ENCODE data around the gene CENPX. TPM values are rescaled to one million over a fixed set of nuclear protein-coding genes. Genes with fewer than 3 reads are reported as not detected.
A peak's percentile ranks its signal among the peaks of the same experiment; 100 is the strongest.

CENPX gene
- total and polyA plus RNA-seq, 2 of the 13 experiments (the other 11 are each of a cell fraction or from before 2014, with no cell fraction given), result 92.7 to 170 TPM

DNA sequence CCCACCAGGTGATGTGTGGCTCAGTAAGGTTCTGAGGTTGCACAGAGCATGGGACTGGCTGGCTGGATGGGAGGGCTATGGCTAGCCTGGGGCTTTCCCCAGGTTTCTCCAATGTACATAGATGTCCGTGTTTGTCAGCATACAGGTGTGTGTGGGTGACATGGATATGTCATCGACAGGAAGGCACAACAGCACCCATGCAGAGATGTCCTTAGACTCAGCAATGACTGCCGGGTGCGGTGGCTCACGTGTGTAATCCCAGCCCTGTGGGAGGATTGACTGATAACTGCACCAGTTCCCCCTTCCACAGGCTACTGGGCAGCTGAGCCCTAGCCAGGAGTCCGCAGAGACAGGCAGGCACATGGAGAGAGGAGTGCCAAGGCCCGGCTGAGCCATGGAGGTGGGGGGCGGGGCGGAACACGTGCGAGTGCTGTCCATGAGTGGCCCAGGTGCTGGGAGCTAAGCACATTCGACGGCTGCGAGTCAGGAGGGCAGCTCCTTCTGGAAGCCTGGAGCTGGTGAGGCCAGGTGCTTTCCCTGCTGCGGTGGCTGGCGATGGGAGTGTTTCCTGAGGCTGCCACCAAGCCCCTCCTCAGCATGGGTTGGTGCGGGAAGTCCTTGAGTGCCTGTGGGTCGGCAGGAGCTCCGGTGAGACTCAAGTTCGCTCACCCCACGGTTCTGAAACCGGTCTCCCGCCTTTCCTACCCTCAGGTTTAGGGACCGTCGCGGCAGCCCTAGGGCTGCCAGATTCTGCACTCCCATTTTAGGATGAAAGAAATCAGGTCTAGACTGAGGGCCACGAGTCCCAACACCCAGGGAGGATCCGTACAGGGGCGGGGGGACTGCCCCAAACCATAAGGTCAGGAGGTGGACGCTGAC lies 46.1 kb downstream of the CENPX start (continued):
- TF ChIP-seq ZNF879 (CRISPR knock-in tag; IDR thresholded peaks at IDR 0.05) (peak; percentile 84; the same call in 1 of the 2 replicates), ZNF550 (CRISPR knock-in tag; IDR thresholded peaks at IDR 0.05; ENCODE audit: borderline replicate concordance) (no peak), PHF20 (CRISPR knock-in tag; IDR thresholded peaks at IDR 0.05) (peak; percentile 38), NPAS2 (CRISPR knock-in tag; IDR thresholded peaks at IDR 0.05; ENCODE audit: borderline replicate concordance) (no peak), MATR3 (CRISPR knock-in tag; IDR thresholded peaks at IDR 0.05) (no peak), CENPT (CRISPR knock-in tag; IDR thresholded peaks at IDR 0.05; ENCODE audit: low read depth) (no peak), MED1 (CRISPR knock-in tag; IDR thresholded peaks at IDR 0.05) (no peak; the same call in 1 of the 2 replicates), ZFP82 (CRISPR knock-in tag; IDR thresholded peaks at IDR 0.05; ENCODE audit: borderline replicate concordance) (no peak), MXD4 (CRISPR knock-in tag; IDR thresholded peaks at IDR 0.05) (no peak; the same call in 1 of the 2 replicates), ZBTB44 (CRISPR knock-in tag; IDR thresholded peaks at IDR 0.05) (no peak), ZNF451 (CRISPR knock-in tag; IDR thresholded peaks at IDR 0.05) (no peak), ZNF788 (CRISPR knock-in tag; IDR thresholded peaks at IDR 0.05; ENCODE audit: borderline replicate concordance) (no peak), TBL1XR1 (IDR thresholded peaks at IDR 0.05; ENCODE audit: borderline replicate concordance, low read length, partially characterized antibody) (no peak), RFXAP (CRISPR knock-in tag; IDR thresholded peaks at IDR 0.05; ENCODE audit: borderline replicate concordance) (no peak), SNAI1 (CRISPR knock-in tag; IDR thresholded peaks at IDR 0.05; ENCODE audit: borderline replicate concordance) (no peak), ZBTB20 (CRISPR knock-in tag; IDR thresholded peaks at IDR 0.05; ENCODE audit: borderline replicate concordance, low read depth) (no peak)
- TF ChIP-seq, protein P1, sequence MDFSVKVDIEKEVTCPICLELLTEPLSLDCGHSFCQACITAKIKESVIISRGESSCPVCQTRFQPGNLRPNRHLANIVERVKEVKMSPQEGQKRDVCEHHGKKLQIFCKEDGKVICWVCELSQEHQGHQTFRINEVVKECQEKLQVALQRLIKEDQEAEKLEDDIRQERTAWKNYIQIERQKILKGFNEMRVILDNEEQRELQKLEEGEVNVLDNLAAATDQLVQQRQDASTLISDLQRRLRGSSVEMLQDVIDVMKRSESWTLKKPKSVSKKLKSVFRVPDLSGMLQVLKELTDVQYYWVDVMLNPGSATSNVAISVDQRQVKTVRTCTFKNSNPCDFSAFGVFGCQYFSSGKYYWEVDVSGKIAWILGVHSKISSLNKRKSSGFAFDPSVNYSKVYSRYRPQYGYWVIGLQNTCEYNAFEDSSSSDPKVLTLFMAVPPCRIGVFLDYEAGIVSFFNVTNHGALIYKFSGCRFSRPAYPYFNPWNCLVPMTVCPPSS (IDR thresholded peaks at IDR 0.05), result no peak
- TF ChIP-seq, protein P2, sequence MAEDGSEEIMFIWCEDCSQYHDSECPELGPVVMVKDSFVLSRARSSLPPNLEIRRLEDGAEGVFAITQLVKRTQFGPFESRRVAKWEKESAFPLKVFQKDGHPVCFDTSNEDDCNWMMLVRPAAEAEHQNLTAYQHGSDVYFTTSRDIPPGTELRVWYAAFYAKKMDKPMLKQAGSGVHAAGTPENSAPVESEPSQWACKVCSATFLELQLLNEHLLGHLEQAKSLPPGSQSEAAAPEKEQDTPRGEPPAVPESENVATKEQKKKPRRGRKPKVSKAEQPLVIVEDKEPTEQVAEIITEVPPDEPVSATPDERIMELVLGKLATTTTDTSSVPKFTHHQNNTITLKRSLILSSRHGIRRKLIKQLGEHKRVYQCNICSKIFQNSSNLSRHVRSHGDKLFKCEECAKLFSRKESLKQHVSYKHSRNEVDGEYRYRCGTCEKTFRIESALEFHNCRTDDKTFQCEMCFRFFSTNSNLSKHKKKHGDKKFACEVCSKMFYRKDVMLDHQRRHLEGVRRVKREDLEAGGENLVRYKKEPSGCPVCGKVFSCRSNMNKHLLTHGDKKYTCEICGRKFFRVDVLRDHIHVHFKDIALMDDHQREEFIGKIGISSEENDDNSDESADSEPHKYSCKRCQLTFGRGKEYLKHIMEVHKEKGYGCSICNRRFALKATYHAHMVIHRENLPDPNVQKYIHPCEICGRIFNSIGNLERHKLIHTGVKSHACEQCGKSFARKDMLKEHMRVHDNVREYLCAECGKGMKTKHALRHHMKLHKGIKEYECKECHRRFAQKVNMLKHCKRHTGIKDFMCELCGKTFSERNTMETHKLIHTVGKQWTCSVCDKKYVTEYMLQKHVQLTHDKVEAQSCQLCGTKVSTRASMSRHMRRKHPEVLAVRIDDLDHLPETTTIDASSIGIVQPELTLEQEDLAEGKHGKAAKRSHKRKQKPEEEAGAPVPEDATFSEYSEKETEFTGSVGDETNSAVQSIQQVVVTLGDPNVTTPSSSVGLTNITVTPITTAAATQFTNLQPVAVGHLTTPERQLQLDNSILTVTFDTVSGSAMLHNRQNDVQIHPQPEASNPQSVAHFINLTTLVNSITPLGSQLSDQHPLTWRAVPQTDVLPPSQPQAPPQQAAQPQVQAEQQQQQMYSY (CRISPR knock-in tag; IDR thresholded peaks at IDR 0.05), result no peak
- TF ChIP-seq, protein P3, sequence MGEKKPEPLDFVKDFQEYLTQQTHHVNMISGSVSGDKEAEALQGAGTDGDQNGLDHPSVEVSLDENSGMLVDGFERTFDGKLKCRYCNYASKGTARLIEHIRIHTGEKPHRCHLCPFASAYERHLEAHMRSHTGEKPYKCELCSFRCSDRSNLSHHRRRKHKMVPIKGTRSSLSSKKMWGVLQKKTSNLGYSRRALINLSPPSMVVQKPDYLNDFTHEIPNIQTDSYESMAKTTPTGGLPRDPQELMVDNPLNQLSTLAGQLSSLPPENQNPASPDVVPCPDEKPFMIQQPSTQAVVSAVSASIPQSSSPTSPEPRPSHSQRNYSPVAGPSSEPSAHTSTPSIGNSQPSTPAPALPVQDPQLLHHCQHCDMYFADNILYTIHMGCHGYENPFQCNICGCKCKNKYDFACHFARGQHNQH (CRISPR knock-in tag; IDR thresholded peaks at IDR 0.05), result no peak; the same call in 1 of the 2 replicates
- TF ChIP-seq, protein P4, sequence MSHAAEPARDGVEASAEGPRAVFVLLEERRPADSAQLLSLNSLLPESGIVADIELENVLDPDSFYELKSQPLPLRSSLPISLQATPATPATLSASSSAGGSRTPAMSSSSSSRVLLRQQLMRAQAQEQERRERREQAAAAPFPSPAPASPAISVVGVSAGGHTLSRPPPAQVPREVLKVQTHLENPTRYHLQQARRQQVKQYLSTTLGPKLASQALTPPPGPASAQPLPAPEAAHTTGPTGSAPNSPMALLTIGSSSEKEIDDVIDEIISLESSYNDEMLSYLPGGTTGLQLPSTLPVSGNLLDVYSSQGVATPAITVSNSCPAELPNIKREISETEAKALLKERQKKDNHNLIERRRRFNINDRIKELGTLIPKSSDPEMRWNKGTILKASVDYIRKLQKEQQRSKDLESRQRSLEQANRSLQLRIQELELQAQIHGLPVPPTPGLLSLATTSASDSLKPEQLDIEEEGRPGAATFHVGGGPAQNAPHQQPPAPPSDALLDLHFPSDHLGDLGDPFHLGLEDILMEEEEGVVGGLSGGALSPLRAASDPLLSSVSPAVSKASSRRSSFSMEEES (CRISPR knock-in tag; IDR thresholded peaks at IDR 0.05), result peak; percentile 36

Data from HepG2 (cell line).